GM19099 (cell line): ENCODE data around the gene HSD11B2.

Source experiments
- POLR2A ChIP-seq: IDR thresholded peaks from 3 replicates; pipeline ENCODE4 v1.6.1; 2011; ENCODE audit warnings: low read depth; ENCODE audit not compliant: insufficient read length; ENCODE audit errors: extremely low read depth

Gene HSD11B2

GRCh38 chr16:67447508-67448076 is 16.7 kb downstream of the HSD11B2 start:
- TF ChIP-seq POLR2A = no peak

- TF ChIP-seq POLR2A = no peak
Observed at GRCh38 chr16:67448580-67448979, 17.7 kb downstream of the HSD11B2 start.

GRCh38 chr16:67449336-67449735 is 18.4 kb downstream of the HSD11B2 start:
- TF ChIP-seq POLR2A = no peak

GRCh38 chr16:67449739-67450138 is 18.8 kb downstream of the HSD11B2 start:
- no peak for TF ChIP-seq POLR2A

- no peak for TF ChIP-seq POLR2A
Observed at GRCh38 chr16:67451061-67451703, 20.3 kb downstream of the HSD11B2 start.

GRCh38 chr16:67451704-67452435 is 20.9 kb downstream of the HSD11B2 start:
- no peak for TF ChIP-seq POLR2A

- no peak for TF ChIP-seq POLR2A
Observed at GRCh38 chr16:67454104-67454503, 23.2 kb downstream of the HSD11B2 start.

- TF ChIP-seq POLR2A = no peak
Observed at GRCh38 chr16:67454852-67455251, 23.9 kb downstream of the HSD11B2 start.

GRCh38 chr16:67456391-67457081 is 25.6 kb downstream of the HSD11B2 start:
- no peak for TF ChIP-seq POLR2A

- TF ChIP-seq POLR2A = no peak
Observed at GRCh38 chr16:67457611-67458010, 26.7 kb downstream of the HSD11B2 start.

- no peak for TF ChIP-seq POLR2A
Observed at GRCh38 chr16:67458121-67458641, 27.3 kb downstream of the HSD11B2 start.

GRCh38 chr16:67459066-67459860 is 28.3 kb downstream of the HSD11B2 start:
- TF ChIP-seq POLR2A = no peak

GRCh38 chr16:67459861-67460150 is 28.9 kb downstream of the HSD11B2 start:
- TF ChIP-seq POLR2A = no peak

GRCh38 chr16:67460168-67460567 is 29.2 kb downstream of the HSD11B2 start:
- TF ChIP-seq POLR2A = no peak

GRCh38 chr16:67460961-67461360 is 30.0 kb downstream of the HSD11B2 start:
- TF ChIP-seq POLR2A = no peak
